HG03066 (cell line): Measurements from ENCODE around the gene FZD1.

Experiments
- ATAC-seq: cut with Tn5 transposase; IDR thresholded peaks from one replicate; pipeline ENCODE4 v1.9.1; 2021; ENCODE audit warnings: low read depth; ENCODE audit not compliant: unreplicated experiment

The FZD1 gene

DNA sequence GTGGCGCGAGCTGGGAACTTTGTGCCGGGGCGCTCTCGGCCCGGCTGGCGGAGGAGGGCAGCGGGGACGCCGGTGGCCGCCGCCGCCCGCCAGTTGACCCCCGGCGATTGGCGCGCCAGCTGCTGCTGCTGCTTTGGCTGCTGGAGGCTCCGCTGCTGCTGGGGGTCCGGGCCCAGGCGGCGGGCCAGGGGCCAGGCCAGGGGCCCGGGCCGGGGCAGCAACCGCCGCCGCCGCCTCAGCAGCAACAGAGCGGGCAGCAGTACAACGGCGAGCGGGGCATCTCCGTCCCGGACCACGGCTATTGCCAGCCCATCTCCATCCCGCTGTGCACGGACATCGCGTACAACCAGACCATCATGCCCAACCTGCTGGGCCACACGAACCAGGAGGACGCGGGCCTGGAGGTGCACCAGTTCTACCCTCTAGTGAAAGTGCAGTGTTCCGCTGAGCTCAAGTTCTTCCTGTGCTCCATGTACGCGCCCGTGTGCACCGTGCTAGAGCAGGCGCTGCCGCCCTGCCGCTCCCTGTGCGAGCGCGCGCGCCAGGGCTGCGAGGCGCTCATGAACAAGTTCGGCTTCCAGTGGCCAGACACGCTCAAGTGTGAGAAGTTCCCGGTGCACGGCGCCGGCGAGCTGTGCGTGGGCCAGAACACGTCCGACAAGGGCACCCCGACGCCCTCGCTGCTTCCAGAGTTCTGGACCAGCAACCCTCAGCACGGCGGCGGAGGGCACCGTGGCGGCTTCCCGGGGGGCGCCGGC, 870 bp downstream of the FZD1 start:
- peak; percentile 30 for ATAC-seq

GRCh38 chr7:91265693-91266066, 1.4 kb downstream of the FZD1 start:
- no peak for ATAC-seq

DNA sequence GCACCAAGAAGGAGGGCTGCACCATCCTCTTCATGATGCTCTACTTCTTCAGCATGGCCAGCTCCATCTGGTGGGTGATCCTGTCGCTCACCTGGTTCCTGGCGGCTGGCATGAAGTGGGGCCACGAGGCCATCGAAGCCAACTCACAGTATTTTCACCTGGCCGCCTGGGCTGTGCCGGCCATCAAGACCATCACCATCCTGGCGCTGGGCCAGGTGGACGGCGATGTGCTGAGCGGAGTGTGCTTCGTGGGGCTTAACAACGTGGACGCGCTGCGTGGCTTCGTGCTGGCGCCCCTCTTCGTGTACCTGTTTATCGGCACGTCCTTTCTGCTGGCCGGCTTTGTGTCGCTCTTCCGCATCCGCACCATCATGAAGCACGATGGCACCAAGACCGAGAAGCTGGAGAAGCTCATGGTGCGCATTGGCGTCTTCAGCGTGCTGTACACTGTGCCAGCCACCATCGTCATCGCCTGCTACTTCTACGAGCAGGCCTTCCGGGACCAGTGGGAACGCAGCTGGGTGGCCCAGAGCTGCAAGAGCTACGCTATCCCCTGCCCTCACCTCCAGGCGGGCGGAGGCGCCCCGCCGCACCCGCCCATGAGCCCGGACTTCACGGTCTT, 1.9 kb downstream of the FZD1 start:
- ATAC-seq = no peak

- ATAC-seq = no peak
Observed at GRCh38 chr7:91266689-91267090, 2.5 kb downstream of the FZD1 start.

DNA sequence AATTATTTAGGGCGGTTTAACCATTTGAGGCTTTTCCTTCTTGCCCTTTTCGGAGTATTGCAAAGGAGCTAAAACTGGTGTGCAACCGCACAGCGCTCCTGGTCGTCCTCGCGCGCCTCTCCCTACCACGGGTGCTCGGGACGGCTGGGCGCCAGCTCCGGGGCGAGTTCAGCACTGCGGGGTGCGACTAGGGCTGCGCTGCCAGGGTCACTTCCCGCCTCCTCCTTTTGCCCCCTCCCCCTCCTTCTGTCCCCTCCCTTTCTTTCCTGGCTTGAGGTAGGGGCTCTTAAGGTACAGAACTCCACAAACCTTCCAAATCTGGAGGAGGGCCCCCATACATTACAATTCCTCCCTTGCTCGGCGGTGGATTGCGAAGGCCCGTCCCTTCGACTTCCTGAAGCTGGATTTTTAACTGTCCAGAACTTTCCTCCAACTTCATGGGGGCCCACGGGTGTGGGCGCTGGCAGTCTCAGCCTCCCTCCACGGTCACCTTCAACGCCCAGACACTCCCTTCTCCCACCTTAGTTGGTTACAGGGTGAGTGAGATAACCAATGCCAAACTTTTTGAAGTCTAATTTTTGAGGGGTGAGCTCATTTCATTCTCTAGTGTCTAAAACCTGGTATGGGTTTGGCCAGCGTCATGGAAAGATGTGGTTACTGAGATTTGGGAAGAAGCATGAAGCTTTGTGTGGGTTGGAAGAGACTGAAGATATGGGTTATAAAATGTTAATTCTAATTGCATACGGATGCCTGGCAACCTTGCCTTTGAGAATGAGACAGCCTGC, 3.1 kb downstream of the FZD1 start:
- no peak for ATAC-seq

GRCh38 chr7:91270372-91270771, 6.1 kb downstream of the FZD1 start:
- no peak for ATAC-seq

GRCh38 chr7:91276909-91277308, 12.7 kb downstream of the FZD1 start:
- peak; percentile 88 for ATAC-seq

DNA sequence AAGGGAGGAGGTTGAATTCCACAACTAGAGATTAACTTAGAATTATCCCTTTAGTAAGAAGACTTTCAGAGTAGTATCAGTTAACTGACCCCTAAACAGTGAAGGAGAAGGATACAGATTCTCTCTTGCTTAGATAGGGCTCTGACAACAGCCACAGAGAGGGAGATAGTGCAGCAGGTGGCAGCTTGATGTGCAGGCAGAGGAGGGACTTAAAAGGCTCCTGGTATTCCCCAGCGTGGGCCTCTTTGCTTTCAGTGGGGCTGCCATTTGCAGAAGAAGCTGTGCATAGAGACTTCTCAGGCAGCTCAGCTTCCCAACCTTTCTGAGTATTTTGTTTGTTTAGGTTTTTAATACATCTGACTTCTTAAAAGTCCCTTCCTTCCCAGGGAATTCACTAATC, 16.0 kb downstream of the FZD1 start:
- ATAC-seq = no peak

- no peak for ATAC-seq
Observed at GRCh38 chr7:91280604-91281003, 16.4 kb downstream of the FZD1 start.

DNA sequence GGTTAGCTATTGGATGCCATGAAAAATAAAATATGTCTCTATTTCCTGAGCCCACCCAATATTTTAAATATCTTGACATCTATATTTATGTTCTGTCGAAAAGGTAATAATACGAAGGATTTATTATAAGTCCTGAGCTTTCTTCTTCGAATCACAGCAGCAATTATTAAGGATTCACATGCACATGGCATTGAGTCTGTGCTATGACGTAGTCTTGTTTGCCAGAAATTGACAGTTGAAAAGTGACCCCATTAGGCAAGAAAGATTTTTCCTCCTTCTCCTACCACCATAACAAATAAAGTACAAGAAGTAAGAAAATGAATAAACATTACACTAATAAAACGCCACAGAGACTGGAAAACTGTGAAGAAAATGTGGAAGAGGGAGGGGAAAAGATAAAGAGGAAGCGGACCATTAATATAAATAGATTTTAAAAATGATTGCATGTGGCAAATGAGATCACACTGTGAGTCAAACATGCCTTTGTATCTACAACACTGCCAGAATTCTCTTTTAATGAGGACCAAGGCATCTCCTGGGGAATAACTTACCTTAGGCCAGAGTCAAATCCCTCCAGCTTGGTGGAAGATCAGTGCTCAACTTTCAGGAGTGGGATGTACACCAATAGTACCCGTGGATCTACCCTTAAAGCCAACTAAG, 21.6 kb downstream of the FZD1 start:
- no peak for ATAC-seq

DNA sequence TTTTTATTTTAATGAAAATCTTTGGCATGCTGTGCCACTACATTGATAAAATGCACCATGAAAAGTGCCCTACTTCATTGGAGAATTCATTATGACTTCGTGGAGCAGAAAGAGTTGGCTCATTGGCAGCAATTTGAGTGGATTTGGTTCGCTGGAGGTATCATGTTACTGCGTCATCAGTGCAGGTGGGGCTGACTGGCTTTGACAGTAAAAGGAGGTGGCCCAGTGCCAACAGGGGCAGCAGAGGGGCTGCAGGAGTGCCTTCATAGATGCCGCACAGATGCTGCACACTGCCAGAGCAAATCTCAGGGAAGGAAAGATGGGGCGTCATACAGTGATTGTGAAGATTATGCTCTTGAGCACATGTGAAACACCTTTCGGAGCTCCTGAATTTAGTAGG, 22.2 kb downstream of the FZD1 start:
- no peak for ATAC-seq

DNA sequence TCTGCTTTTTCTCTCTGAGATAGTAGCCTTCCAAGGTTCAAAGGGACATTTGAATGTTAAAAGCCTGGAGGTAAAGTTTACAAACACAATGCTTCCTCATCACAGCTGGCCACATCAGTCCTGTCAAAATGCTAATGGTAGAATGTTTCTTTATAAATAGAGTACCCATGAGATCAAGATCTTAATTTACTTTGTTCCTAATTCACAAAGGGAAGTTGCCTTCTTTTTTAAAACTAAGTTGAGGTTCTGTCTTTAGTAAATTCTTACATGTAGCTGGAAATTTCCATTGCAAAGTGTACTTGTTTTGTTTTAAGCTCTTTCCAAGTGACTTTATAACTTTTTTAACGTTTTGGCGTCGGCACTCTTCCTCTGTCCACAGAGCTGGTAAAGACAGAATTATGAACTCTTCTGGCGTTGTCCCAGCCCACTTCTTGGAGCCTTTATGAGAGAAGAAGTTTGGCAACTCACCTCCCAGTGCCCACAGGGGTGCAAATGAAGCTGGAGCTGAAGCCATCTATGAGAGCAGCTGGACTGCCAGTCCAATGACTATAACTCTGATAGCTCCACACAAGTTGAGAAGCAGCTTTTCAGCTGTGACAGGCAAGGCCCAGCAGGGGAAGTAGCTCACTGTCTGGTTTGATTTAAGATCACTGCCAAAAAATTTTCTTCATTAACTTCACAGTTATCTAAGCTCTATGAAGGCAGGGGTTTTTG, 23.3 kb downstream of the FZD1 start:
- ATAC-seq = no peak

DNA sequence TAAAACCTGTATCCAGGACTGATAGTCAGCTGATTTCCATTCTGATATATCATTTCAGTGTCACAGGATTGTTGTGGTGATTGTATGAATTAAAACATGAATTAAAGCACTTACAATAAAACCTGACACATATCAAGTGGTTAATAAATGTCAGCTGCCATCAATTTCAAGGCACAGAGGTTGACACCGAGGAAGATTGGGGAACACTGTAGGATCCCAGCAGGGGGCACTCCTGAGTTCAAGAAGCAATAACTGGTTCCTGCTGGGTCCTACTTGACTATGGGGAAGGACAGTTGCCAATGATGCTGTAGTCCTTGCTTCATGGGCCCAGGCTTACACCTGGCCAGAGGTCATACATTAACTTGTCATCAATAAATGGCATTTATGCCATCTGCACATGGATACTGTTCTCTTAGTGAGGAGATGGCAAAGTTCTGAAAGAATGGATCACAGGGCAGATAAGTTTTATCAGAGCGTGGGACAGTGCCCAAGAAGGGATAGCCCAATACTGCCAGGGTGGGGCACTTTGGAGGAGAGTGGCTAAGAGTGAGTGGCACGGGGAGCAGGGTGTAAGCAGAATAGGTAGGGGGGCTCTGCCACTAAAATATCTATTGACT, 24.1 kb downstream of the FZD1 start:
- ATAC-seq = no peak

- no peak for ATAC-seq
Observed at GRCh38 chr7:91289633-91290254, 25.5 kb downstream of the FZD1 start.

DNA sequence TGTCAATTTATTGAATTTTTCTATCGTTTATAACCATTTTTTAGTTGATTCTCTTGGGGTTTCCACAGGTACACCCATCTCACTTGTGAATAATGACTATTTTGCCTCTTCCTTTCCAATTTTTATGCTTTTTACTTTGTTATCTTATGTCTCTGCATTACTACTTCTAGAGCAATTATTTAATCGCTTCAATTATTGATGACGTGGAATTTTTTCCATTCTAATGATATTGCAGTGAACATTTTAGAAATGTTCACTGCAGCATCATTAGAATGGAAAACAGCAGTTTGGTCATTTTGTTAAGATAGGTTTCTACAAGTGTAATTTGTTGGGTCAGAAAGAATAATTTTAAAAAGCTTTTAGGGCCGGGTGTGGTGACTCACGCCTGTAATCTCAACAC, 27.1 kb downstream of the FZD1 start:
- ATAC-seq = no peak

DNA sequence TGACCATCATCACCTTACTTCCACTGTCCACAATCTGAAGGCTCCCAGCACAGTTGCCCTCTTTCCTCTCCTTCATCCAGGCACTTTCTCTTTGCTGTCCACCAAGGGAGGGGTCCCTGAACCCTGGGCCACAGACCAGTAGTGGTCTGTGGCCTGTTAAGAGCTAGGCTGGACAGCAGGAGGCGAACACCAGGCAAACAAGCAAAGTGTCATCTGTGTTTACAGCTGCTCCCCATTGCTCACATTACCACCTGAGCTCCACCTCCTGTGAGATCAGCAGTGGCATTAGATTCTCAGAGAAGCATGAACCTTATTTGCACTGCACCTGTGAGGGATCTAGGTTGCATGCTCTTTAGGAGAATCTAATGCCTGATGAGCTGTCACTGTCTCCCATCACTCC, 27.7 kb downstream of the FZD1 start:
- no peak for ATAC-seq

DNA sequence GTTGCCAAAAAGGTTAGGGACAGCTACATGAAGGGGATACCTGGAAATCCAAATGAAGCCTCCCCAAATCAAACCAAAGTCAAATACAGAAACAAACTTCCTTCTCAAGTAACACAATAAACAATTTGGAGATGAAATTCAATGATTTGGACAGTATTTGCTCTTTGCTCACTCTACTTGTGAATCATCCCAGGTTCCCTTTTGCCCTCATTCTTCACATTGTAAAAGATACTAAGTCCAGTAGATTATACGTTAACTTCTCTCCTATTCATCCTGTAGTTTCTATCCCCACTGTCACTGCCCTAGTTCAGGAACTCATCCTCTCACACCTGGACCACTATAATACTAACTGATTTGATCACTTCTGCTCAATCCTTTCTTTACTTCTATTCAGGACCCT, 28.3 kb downstream of the FZD1 start:
- ATAC-seq = no peak

- no peak for ATAC-seq
Observed at GRCh38 chr7:91293136-91293535, 28.9 kb downstream of the FZD1 start.

- no peak for ATAC-seq
Observed at GRCh38 chr7:91293840-91294239, 29.6 kb downstream of the FZD1 start.
